ENCODE measurements around the gene RAB34.

Gene RAB34, protein sequence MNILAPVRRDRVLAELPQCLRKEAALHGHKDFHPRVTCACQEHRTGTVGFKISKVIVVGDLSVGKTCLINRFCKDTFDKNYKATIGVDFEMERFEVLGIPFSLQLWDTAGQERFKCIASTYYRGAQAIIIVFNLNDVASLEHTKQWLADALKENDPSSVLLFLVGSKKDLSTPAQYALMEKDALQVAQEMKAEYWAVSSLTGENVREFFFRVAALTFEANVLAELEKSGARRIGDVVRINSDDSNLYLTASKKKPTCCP

DNA sequence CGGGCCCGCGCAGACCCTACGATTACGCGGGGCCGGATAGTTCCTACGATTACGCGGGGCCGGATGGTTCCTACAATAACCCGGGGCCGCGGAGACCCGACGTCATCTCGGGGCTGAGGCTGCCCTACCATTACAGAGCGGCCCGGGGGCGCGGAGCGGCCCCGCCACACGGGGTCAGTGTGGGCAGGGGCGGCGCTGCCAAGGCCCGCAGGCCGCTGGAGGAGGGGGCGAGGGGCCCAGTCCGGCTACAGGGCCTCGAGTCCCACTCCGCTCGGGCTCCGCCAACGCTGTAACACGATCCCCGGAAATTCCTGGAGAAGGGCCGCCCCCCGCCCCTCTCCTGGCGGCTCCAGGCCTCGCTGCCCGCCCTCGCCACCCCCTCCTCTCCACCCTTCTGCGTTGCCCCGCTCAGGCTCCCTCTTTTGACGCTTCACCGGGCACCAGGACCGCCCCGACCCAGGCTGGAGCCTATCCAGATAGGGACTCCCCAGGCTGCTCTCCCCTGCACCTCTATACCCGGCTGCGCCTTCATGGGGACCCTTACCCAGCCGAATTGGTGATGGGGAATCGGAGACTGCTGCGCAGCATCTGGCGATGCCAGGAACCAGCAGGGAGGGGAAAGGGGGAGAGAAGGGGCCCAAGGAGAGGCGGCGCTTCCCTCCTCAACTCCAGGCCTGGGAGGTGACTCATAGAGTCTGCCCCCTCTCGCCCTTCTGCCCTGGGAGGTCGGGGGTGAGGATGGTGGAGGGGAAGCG lies at the start of gene RAB34:
Gene RAB34 (minus strand): TSS at position 291 of the 755 bp plus-strand sequence. CDS start 602 bp downstream, outside the sequence.
- H3K27me3 Mint-ChIP-seq (ENCODE audit: low read depth) = no peaks in the 10 kb centered on the region
- H3K36me3 Mint-ChIP-seq (ENCODE audit: low read depth) = peaks cover 50% of the 10 kb centered on the region
- TF ChIP-seq, protein P1, sequence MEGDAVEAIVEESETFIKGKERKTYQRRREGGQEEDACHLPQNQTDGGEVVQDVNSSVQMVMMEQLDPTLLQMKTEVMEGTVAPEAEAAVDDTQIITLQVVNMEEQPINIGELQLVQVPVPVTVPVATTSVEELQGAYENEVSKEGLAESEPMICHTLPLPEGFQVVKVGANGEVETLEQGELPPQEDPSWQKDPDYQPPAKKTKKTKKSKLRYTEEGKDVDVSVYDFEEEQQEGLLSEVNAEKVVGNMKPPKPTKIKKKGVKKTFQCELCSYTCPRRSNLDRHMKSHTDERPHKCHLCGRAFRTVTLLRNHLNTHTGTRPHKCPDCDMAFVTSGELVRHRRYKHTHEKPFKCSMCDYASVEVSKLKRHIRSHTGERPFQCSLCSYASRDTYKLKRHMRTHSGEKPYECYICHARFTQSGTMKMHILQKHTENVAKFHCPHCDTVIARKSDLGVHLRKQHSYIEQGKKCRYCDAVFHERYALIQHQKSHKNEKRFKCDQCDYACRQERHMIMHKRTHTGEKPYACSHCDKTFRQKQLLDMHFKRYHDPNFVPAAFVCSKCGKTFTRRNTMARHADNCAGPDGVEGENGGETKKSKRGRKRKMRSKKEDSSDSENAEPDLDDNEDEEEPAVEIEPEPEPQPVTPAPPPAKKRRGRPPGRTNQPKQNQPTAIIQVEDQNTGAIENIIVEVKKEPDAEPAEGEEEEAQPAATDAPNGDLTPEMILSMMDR (IDR thresholded peaks at IDR 0.05; ENCODE audit: unreplicated experiment in 3 of 3) = peak; percentile 27 to 55 (median 28)
- H3K9me3 Mint-ChIP-seq = no peaks in the 10 kb centered on the region
- H3K4me1 Mint-ChIP-seq = peaks cover 55% of the 10 kb centered on the region
- H3K4me3 Mint-ChIP-seq = peak within 1 kb of the TSS; percentile 86 to 91 (median 88)
- H3K27ac Mint-ChIP-seq = peak within 1 kb of the TSS; percentile 99 to 100 (median 99)

DNA sequence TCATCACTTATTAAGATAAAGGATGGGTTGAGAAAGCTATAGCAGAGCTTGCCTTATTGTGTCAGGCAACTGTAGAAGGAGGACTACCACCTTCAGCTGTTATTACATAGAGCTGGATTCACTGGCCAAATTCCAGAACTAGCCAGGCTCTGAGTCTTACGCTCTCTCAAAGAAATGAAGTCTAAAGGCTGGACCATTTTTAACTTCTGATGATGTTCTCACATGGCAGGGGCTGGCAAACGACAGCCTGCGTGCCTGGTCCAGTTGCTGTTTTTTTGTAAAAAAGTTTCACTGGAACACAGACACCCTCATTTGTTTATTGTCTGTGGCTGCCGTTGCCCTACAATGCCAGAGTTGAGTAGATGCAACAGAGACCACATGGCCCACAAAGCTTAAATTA lies 47.4 kb upstream of the RAB34 start:
- H3K27ac Mint-ChIP-seq = peak overlapping the region in 1 of 3 experiments; percentile 48
- no peaks in the 10 kb centered on the region for H3K9me3 Mint-ChIP-seq
- peaks cover 5% of the 10 kb centered on the region for H3K4me1 Mint-ChIP-seq
- no peak overlapping the region for H3K4me3 Mint-ChIP-seq
- H3K36me3 Mint-ChIP-seq (ENCODE audit: low read depth) = peaks cover 25% of the 10 kb centered on the region
- TF ChIP-seq, protein P1 (IDR thresholded peaks at IDR 0.05; ENCODE audit: unreplicated experiment in 3 of 3) = no peak
- no peaks in the 10 kb centered on the region for H3K27me3 Mint-ChIP-seq (ENCODE audit: low read depth)

DNA sequence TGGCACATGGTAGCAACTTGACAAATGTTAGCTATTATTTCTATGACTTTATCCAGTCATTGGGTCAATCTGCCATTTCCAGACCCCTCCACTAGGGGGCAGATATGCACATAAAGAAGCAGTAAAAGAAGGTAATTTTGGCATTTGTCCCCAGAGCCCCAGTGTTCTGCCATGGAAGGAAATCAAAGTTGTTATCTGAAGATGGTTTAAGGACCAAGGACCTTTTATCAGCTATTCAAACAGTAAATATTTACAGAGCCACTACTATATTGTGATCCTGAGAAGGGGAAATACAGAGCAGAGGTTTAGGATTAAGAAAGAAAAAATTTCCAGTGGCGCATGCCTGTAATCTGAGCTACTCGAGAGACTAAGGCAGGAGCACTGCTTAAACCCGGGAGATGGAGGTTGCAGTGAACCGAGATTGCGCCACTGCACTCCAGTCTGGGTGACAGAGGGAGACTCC lies 46.2 kb upstream of the RAB34 start:
- TF ChIP-seq, protein P1 (IDR thresholded peaks at IDR 0.05; ENCODE audit: unreplicated experiment in 3 of 3) = peak; percentile 87 to 89 (median 88)
- Mint-ChIP-seq H3K4me3 (no peak overlapping the region), H3K27me3 (ENCODE audit: low read depth) (no peaks in the 10 kb centered on the region), H3K9me3 (no peaks in the 10 kb centered on the region), H3K36me3 (ENCODE audit: low read depth) (peaks cover 28% of the 10 kb centered on the region), H3K4me1 (peaks cover 5% of the 10 kb centered on the region), H3K27ac (peak overlapping the region in 2 of 3 experiments; percentile 41 to 54)

DNA sequence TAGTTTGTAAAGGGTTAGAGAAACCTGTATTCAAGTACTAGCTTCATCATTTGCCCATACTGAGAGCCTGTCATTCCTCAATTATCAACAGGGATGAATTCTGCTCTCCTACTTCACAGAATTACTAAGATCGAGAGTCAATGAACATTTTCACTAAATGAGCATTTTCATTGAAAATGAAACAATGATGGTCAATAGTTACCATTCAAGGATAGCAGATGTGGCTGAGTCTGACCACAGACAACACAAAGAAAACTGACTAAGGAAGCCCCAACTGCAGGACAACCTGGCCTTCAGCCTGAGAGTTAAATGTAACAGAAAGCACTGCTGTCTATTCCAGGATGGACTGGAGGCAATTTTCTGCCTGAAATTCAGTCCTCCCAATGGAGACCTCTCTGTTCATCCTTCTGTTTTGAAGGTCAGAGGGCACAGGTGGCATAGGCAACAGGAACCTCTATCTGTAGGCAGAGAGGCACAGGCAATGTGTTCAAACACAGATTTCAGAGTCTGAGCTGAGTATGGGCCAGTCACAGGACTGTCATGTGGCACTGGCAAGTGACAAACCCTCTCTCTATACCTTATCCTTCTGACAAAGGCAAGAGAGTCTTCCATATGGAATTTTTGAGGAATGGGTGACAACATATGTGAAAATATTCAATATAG lies 45.6 kb upstream of the RAB34 start:
- Mint-ChIP-seq H3K36me3 (ENCODE audit: low read depth) (peaks cover 33% of the 10 kb centered on the region), H3K4me3 (no peak overlapping the region), H3K27ac (no peak overlapping the region), H3K4me1 (peaks cover 5% of the 10 kb centered on the region), H3K27me3 (ENCODE audit: low read depth) (no peaks in the 10 kb centered on the region), H3K9me3 (no peaks in the 10 kb centered on the region)
- TF ChIP-seq, protein P1 (IDR thresholded peaks at IDR 0.05; ENCODE audit: unreplicated experiment in 3 of 3) = no peak

DNA sequence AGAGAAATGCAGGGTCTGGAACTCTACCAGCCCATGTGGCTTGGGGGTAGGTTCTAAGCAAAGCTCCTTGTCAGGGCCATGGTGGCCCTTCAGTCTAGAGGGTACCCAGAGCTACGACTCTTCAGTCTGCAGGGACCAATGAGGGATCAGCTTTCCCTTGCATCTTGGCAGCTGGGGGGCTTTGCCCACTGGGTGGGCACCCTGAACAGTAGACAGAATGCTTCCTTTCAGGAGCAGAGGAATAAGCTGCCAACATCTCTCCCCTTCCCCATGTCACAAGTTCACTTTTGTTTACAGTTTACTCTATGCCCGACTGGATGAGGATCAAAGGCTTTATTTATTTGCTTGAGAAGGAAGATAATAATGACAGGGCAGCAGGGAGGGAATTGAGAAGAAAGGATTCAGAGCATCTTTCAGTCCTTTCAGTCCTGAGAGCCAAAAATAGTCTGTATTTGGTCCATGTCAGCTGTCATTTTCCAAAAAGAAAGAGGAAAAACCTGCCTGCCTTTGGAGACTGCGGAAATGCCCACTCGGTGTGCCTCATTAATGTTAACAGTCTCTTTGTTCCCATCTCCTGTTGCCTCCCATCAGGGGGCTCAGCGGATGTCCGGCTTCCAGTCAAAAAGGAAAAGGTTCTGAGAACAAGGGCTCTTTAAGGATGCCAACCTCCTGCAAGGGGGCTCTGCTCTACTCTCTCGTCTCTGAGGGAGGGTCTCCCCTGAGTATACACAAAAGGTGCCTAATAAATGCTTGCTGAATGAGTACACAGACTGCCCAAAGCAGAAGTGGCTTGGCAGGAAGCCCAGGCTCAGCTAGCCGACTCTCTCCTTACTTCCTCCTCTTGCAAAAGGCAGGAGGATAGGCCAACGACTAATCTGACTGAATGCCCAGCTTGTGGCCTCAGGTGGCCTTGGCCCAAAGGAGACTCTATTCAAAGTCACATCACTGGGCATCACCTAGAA lies 43.2 kb upstream of the RAB34 start:
- Mint-ChIP-seq H3K36me3 (ENCODE audit: low read depth) (peaks cover 54% of the 10 kb centered on the region), H3K9me3 (no peaks in the 10 kb centered on the region), H3K4me1 (peaks cover 5% of the 10 kb centered on the region), H3K27ac (peak overlapping the region in 1 of 3 experiments; percentile 46), H3K4me3 (no peak overlapping the region), H3K27me3 (ENCODE audit: low read depth) (no peaks in the 10 kb centered on the region)
- TF ChIP-seq, protein P1 (IDR thresholded peaks at IDR 0.05; ENCODE audit: unreplicated experiment in 3 of 3) = no peak
